Measurements from ENCODE around the gene RIMS4. TPM values are rescaled to one million over a fixed set of nuclear protein-coding genes. Genes with fewer than 3 reads are reported as not detected.

RIMS4 gene
- total and polyA plus RNA-seq, 2 of the 13 experiments (the other 11 are each of a cell fraction or from before 2014, with no cell fraction given) = 0.01 to 0.07 TPM

- no peak for TF ChIP-seq ZNF101 (CRISPR knock-in tag; IDR thresholded peaks at IDR 0.05; ENCODE audit: borderline replicate concordance, low read depth)
- TF ChIP-seq MED8 (CRISPR knock-in tag; IDR thresholded peaks at IDR 0.05; ENCODE audit: insufficient replicate concordance) = no peak
- TF ChIP-seq, protein P1, sequence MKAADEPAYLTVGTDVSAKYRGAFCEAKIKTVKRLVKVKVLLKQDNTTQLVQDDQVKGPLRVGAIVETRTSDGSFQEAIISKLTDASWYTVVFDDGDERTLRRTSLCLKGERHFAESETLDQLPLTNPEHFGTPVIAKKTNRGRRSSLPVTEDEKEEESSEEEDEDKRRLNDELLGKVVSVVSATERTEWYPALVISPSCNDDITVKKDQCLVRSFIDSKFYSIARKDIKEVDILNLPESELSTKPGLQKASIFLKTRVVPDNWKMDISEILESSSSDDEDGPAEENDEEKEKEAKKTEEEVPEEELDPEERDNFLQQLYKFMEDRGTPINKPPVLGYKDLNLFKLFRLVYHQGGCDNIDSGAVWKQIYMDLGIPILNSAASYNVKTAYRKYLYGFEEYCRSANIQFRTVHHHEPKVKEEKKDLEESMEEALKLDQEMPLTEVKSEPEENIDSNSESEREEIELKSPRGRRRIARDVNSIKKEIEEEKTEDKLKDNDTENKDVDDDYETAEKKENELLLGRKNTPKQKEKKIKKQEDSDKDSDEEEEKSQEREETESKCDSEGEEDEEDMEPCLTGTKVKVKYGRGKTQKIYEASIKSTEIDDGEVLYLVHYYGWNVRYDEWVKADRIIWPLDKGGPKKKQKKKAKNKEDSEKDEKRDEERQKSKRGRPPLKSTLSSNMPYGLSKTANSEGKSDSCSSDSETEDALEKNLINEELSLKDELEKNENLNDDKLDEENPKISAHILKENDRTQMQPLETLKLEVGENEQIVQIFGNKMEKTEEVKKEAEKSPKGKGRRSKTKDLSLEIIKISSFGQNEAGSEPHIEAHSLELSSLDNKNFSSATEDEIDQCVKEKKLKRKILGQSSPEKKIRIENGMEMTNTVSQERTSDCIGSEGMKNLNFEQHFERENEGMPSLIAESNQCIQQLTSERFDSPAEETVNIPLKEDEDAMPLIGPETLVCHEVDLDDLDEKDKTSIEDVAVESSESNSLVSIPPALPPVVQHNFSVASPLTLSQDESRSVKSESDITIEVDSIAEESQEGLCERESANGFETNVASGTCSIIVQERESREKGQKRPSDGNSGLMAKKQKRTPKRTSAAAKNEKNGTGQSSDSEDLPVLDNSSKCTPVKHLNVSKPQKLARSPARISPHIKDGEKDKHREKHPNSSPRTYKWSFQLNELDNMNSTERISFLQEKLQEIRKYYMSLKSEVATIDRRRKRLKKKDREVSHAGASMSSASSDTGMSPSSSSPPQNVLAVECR (CRISPR knock-in tag; IDR thresholded peaks at IDR 0.05; ENCODE audit: borderline replicate concordance) = no peak; the same call in 1 of the 2 replicates
- no peak; the same call in 1 of the 2 replicates for TF ChIP-seq MTF1 (CRISPR knock-in tag; IDR thresholded peaks at IDR 0.05)
- no peak for TF ChIP-seq ZNF44 (CRISPR knock-in tag; IDR thresholded peaks at IDR 0.05)
- TF ChIP-seq NFKB2 (CRISPR knock-in tag; IDR thresholded peaks at IDR 0.05; ENCODE audit: borderline replicate concordance) = no peak
- TF ChIP-seq ZNF556 (CRISPR knock-in tag; IDR thresholded peaks at IDR 0.05; ENCODE audit: borderline replicate concordance) = 0 out of 2 replicates have a peak, but pooled peaks have one; percentile 13
- no peak for TF ChIP-seq MAFG (CRISPR knock-in tag; IDR thresholded peaks at IDR 0.05)
- no peak for TF ChIP-seq GMEB2 (CRISPR knock-in tag; IDR thresholded peaks at IDR 0.05; ENCODE audit: low read depth)
- TF ChIP-seq PHF5A (CRISPR knock-in tag; IDR thresholded peaks at IDR 0.05; ENCODE audit: low read depth, unreplicated experiment) = no peak
- no peak for TF ChIP-seq ZSCAN22 (CRISPR knock-in tag; IDR thresholded peaks at IDR 0.05)
- no peak for TF ChIP-seq SRY (CRISPR knock-in tag; IDR thresholded peaks at IDR 0.05)
- TF ChIP-seq IRF9 (CRISPR knock-in tag; IDR thresholded peaks at IDR 0.05; ENCODE audit: borderline replicate concordance) = no peak
- peak; percentile 59 for TF ChIP-seq ZNF350 (CRISPR knock-in tag; IDR thresholded peaks at IDR 0.05; ENCODE audit: borderline replicate concordance, low read depth)
- TF ChIP-seq ZNF761 (CRISPR knock-in tag; conservative IDR thresholded peaks at IDR 0.05) = no peak
- no peak for TF ChIP-seq ATF3 (CRISPR knock-in tag; IDR thresholded peaks at IDR 0.05)
- TF ChIP-seq ATF7-NPFF (CRISPR knock-in tag; IDR thresholded peaks at IDR 0.05; ENCODE audit: low read depth) = no peak
- peak; percentile 51; the same call in 1 of the 2 replicates for TF ChIP-seq MAFF (IDR thresholded peaks at IDR 0.05; ENCODE audit: low read depth, low read length)
- peak in 1 of 2 experiments; percentile 31; a peak in 2 of 4 replicates for TF ChIP-seq EP300 (IDR thresholded peaks at IDR 0.05; ENCODE audit: low read depth in 2 of 2, low read length in 2 of 2)
- TF ChIP-seq EP300 (CRISPR knock-in tag; IDR thresholded peaks at IDR 0.05; ENCODE audit: borderline replicate concordance) = 0 out of 2 replicates have a peak, but pooled peaks have one; percentile 39
- no peak for TF ChIP-seq ZKSCAN5 (CRISPR knock-in tag; IDR thresholded peaks at IDR 0.05)
- TF ChIP-seq RBAK (CRISPR knock-in tag; IDR thresholded peaks at IDR 0.05) = no peak
Observed at GRCh38 chr20:44736170-44737021, 74.0 kb downstream of the RIMS4 start (continued).
